ENCODE measurements around the gene THSD4.
A peak's percentile ranks its signal among the peaks of the same experiment; 100 is the strongest.

The THSD4 gene

GRCh38 chr15:71568227-71568626 is 453.0 kb downstream of the THSD4 start:
- Histone ChIP-seq H3K36me3 (replicated peaks; ENCODE audit: low read depth, low read length) (no peaks in the 10 kb centered on the region), H3K4me2 (ENCODE audit: low read length) (no peak overlapping the region), H3K9me3 (ENCODE audit: insufficient read depth, low read length) (no peaks in the 10 kb centered on the region), H4K20me1 (ENCODE audit: insufficient read depth, low read length) (no peaks in the 10 kb centered on the region), H3K4me3 (ENCODE audit: low read length) (no peak overlapping the region), H3K27me3 (ENCODE audit: low read depth, low read length) (peaks cover 21% of the 10 kb centered on the region), H2AFZ (ENCODE audit: low read depth, low read length) (no peak overlapping the region), H3K27ac (ENCODE audit: low read length) (no peak overlapping the region), H3K9ac (ENCODE audit: low read length) (no peak overlapping the region), H3K4me1 (ENCODE audit: low read length) (no peaks in the 10 kb centered on the region), H3K79me2 (ENCODE audit: low read length) (no peaks in the 10 kb centered on the region)
- TF ChIP-seq CTCF (IDR thresholded peaks at IDR 0.05; ENCODE audit: low read depth, low read length) (no peak), EZH2phosphoT487 (IDR thresholded peaks at IDR 0.05; ENCODE audit: low read depth) (no peak)

GRCh38 chr15:71570736-71571135 is 455.5 kb downstream of the THSD4 start:
- Histone ChIP-seq H3K4me2 (ENCODE audit: low read length) (no peak overlapping the region), H3K36me3 (replicated peaks; ENCODE audit: low read depth, low read length) (no peaks in the 10 kb centered on the region), H3K9me3 (ENCODE audit: insufficient read depth, low read length) (no peaks in the 10 kb centered on the region), H3K27ac (ENCODE audit: low read length) (no peak overlapping the region), H3K27me3 (ENCODE audit: low read depth, low read length) (peaks cover 35% of the 10 kb centered on the region), H3K4me1 (ENCODE audit: low read length) (no peaks in the 10 kb centered on the region), H2AFZ (ENCODE audit: low read depth, low read length) (no peak overlapping the region), H3K79me2 (ENCODE audit: low read length) (no peaks in the 10 kb centered on the region), H3K4me3 (ENCODE audit: low read length) (no peak overlapping the region), H3K9ac (ENCODE audit: low read length) (no peak overlapping the region), H4K20me1 (ENCODE audit: insufficient read depth, low read length) (no peaks in the 10 kb centered on the region)
- TF ChIP-seq CTCF (IDR thresholded peaks at IDR 0.05; ENCODE audit: low read depth, low read length) (no peak), EZH2phosphoT487 (IDR thresholded peaks at IDR 0.05; ENCODE audit: low read depth) (no peak)

- no peaks in the 10 kb centered on the region for H3K79me2 ChIP-seq (ENCODE audit: low read length)
- no peaks in the 10 kb centered on the region for H4K20me1 ChIP-seq (ENCODE audit: insufficient read depth, low read length)
- H3K27ac ChIP-seq (ENCODE audit: low read length) = no peak overlapping the region
- H3K4me2 ChIP-seq (ENCODE audit: low read length) = no peak overlapping the region
- no peak overlapping the region for H3K4me3 ChIP-seq (ENCODE audit: low read length)
- H3K9ac ChIP-seq (ENCODE audit: low read length) = no peak overlapping the region
- H3K27me3 ChIP-seq (ENCODE audit: low read depth, low read length) = peaks cover 35% of the 10 kb centered on the region
- TF ChIP-seq EZH2phosphoT487 (IDR thresholded peaks at IDR 0.05; ENCODE audit: low read depth) = no peak
- no peak for TF ChIP-seq CTCF (IDR thresholded peaks at IDR 0.05; ENCODE audit: low read depth, low read length)
- H3K9me3 ChIP-seq (ENCODE audit: insufficient read depth, low read length) = no peaks in the 10 kb centered on the region
- no peaks in the 10 kb centered on the region for H3K36me3 ChIP-seq (replicated peaks; ENCODE audit: low read depth, low read length)
- H2AFZ ChIP-seq (ENCODE audit: low read depth, low read length) = no peak overlapping the region
- H3K4me1 ChIP-seq (ENCODE audit: low read length) = no peaks in the 10 kb centered on the region
Measured at GRCh38 chr15:71571641-71572040, 456.4 kb downstream of the THSD4 start.

GRCh38 chr15:71572452-71573053 is 457.3 kb downstream of the THSD4 start:
- Histone ChIP-seq H3K4me2 (ENCODE audit: low read length) (no peak overlapping the region), H3K36me3 (replicated peaks; ENCODE audit: low read depth, low read length) (no peaks in the 10 kb centered on the region), H3K9ac (ENCODE audit: low read length) (no peak overlapping the region), H3K79me2 (ENCODE audit: low read length) (no peaks in the 10 kb centered on the region), H3K4me1 (ENCODE audit: low read length) (no peaks in the 10 kb centered on the region), H3K27ac (ENCODE audit: low read length) (no peak overlapping the region), H3K9me3 (ENCODE audit: insufficient read depth, low read length) (no peaks in the 10 kb centered on the region), H2AFZ (ENCODE audit: low read depth, low read length) (no peak overlapping the region), H3K27me3 (ENCODE audit: low read depth, low read length) (peaks cover 38% of the 10 kb centered on the region), H3K4me3 (ENCODE audit: low read length) (no peak overlapping the region), H4K20me1 (ENCODE audit: insufficient read depth, low read length) (no peaks in the 10 kb centered on the region)
- TF ChIP-seq CTCF (IDR thresholded peaks at IDR 0.05; ENCODE audit: low read depth, low read length) (peak; percentile 17; the same call in 1 of the 2 replicates), EZH2phosphoT487 (IDR thresholded peaks at IDR 0.05; ENCODE audit: low read depth) (no peak)

All from OCI-LY3 (cell line).